GM19043 (cell line): ENCODE measurements around the gene TNFRSF4.
A peak's percentile ranks its signal among the peaks of the same experiment; 100 is the strongest.
"Not testable (repeated sequence)": the region's sequence is repeated elsewhere in the genome, so short reads cannot be mapped to it uniquely, and the experiment has no call there.

Experiments used
- ATAC-seq: cut with Tn5 transposase; IDR thresholded peaks from one replicate; pipeline ENCODE4 v1.9.1; 2021; ENCODE audit warnings: low read depth; ENCODE audit not compliant: unreplicated experiment

The TNFRSF4 gene

GRCh38 chr1:1213345-1214265 is at the start of gene TNFRSF4:
Gene TNFRSF4, minus strand, starts transcription at chr1:1214153. Its CDS starts 26 bp downstream, at chr1:1214127.
- no peak for ATAC-seq

DNA sequence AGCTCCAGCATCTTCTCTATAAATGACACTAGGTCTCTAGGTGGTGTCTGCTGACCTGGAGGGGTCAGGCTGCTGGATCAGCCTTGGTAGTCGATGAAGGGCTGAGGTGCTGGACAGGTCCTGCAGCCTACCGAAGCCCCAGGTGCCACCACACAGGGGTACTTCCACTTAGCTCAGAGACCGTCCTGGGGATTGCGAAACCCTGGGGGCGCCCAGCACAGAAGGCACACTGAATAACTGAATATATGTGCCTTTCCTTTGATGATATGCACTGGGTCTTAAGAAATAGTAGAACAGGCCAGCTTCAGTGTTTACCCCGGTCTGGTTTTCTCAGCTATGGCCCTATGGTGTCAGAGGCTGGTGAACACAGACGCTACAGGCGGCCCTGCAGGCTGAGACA is 48.8 kb upstream of the TNFRSF4 start:
- ATAC-seq, result no peak

GRCh38 chr1:1262071-1262470 is 48.1 kb upstream of the TNFRSF4 start:
- no peak for ATAC-seq

GRCh38 chr1:1260843-1261560 is 47.0 kb upstream of the TNFRSF4 start:
- no peak for ATAC-seq

GRCh38 chr1:1259951-1260600 is 46.1 kb upstream of the TNFRSF4 start:
- ATAC-seq, result no peak

DNA sequence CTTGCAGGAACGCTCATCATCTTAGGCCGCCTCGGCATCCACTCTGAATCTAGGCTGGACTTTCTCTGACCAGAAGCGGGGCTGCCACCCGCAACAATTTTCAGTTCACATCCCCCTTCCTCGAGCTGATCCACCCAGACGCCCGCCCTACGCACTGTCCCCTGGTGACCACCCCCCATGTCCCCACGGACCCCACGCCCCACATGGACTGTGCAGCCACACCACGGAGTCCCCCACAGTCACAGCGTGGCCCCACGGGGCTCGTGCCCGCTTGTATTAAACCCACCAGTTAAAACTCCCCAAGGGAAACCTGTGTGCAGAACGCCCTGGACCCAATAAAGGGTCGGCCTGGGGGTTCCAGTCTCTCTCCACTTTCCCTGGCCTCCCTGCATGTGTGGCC is 45.6 kb upstream of the TNFRSF4 start:
- ATAC-seq, result no peak

- no peak for ATAC-seq
Measured at GRCh38 chr1:1259119-1259488, 45.2 kb upstream of the TNFRSF4 start.

GRCh38 chr1:1256956-1257871 is 43.3 kb upstream of the TNFRSF4 start:
- no peak for ATAC-seq

DNA sequence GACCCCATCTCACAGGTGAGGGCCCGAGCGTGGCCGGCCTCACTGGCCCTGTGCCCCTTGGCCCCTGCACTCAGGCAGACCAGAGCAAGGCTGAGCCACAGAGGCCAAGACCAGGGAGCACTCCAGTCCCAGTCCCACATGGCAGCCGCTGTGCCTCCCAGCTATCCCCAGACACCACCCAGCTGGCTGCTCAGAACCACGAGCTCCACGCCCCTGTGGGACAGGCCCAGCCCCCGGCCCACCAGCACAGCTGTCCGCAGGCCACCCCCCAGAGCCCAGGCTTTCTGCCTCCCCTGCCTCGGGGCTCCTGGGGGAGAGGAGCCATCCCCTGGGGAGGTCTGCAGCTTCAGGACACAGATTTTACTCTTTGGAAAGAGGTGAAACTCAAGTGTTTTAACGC is 41.7 kb upstream of the TNFRSF4 start:
- ATAC-seq, result no peak

DNA sequence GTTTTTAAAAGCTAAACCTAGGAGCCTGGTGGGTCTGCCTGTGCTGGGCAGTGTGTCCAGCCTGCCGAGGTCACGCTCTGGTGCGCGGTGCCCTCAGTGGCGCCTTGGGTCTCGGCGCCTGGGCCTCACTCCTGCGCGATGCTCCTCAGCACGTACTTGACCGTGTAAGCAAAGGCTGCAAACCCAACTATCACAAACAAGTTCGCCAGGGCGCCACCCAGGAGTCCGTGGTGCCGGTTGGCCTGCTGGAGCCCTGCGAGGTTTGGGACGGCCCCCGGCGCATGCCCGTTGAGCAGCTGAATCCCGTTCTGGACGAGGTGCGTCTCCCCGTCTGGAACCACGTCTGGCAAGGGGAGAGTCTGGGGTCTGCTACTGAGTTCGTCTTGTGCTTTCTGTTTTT is 41.1 kb upstream of the TNFRSF4 start:
- ATAC-seq, result no peak

- ATAC-seq, result no peak
Measured at GRCh38 chr1:1254667-1254998, 40.7 kb upstream of the TNFRSF4 start.

DNA sequence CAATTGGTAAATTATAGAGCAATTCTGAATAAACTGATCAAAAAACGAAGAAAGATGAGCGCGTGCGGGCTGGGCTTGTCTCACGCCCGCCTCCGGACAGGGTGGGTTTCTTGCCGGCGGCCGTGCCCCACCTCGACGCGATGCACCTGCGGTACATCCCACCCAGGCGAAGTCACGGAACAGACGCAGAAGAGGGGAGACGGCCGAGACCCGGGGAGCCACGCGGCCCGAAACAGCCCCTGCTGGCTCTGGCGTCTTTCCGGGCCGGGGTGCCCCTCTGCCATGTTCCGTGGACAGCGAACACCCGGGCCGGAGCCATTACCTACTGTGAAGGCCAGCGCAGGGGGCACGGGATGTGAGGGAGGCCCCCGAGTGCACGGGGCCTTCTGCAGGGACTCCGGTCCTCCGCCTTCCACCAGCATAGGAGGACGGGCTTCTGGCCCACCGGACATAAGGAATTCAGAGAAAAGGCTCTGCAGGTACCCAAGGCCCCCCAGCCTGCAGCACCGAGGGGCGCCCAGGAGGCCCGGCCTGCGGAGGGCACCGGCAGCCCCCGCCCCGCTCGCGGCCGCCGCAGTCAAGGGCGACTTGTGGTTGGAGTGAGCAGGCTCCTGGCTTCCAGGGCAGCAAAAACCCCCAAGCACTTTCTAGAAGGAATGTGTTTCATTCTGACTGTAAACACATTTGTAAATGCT is 40.2 kb upstream of the TNFRSF4 start:
- ATAC-seq, result no peak

- no peak for ATAC-seq
Measured at GRCh38 chr1:1253314-1253713, 39.4 kb upstream of the TNFRSF4 start.

DNA sequence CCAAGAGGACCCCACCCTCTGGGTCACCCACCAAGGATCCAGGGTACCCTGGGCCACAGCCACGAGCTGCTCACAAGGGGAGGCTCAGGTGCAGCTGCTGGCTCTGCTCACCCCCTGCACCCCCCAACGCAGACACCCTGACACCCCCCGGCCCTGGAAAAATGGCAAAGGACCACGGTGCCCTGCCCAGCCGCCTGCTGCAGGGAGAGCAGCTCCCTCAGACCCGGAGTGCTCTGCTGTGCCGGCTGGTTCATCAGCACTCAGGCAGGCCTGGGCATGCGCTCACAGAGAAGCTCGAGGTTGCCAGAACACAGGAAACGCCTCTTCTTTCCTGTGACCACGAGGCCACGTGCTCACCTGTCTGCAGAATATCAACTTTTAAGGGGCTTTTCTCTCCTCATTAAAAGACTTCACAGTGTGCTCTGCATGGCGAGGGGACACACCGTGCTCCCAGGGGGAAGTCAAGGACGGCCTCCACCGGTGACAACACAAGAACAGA is 36.9 kb upstream of the TNFRSF4 start:
- ATAC-seq, result peak; percentile 63

DNA sequence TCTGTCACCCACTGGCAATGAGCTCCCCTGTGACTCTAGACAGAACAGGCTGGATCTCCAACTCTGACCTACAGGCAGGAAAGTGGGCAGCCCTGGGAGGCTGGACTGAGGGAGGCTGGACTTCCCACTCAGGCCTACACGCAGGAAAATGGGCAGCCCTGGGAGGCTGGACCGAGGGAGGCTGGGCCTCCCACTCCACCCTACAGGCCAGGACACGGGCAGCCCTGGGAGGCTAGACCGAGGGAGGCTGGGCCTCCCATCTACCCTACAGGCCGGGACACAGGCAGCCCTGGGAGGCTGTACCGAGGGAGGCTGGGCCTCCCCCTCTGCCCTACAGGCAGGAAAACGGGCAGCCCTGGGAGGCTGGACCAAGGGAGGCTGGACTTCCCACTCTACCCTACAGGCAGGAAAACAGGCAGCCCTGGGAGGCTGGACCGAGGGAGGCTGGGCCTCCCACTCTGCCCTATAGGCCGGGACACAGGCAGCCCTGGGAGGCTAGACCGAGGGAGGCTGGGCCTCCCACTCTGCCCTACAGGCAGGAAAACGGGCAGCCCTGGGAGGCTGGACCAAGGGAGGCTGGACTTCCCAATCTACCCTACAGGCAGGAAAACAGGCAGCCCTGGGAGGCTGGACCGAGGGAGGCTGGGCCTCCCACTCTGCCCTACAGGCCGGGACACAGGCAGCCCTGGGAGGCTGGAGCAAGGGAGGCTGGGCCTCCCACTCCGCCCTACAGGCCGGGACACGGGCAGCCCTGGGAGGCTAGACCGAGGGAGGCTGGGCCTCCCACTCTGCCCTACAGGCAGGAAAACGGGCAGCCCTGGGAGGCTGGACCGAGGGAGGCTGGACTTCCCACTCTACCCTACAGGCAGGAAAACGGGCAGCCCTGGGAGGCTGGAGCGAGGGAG is 34.3 kb upstream of the TNFRSF4 start:
- ATAC-seq, result not testable (repeated sequence)

GRCh38 chr1:1247341-1247913 is 33.5 kb upstream of the TNFRSF4 start:
- no peak for ATAC-seq

DNA sequence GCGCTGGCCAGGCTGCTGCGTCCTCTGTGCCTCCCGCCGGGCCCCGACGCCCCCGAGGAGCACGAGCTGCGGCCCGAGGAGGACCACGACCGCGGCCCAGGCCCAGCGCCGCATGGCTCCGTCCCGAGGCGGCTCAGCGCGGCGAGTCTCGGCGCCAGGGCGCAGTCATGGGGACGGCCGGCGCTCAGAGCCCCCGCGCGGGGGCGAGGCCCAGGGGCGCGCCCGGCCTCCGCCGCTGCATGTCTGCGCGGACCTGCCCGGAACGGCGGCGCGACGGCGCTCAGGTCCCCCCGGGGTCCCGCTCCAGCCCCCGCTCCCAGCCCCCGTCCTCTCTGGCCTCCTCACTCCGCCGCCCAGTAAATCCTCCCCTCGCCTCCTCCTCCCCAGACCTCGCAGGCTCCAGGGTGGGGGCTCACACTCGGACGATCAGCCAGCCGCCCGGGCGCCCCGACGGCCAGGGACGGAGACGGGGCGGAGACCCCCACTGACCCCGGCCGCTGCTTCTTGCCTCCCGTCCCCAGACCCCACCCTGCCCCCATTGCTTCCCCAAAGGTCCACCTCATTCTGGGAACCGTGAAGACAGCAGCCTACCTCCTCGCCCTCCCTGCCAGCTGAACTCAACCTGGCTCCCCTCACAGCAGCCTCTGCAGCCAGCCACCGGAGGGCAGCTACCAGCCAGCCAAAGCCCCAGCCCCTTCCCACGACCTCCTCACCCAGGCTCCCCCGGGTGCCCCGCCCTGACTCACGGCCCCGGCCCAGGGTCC is 32.8 kb upstream of the TNFRSF4 start, which contains the start of gene C1QTNF12:
Gene C1QTNF12 (minus strand): TSS at position 146 of the 764 bp plus-strand sequence. CDS start 32 bp downstream, at position 114.
- no peak for ATAC-seq
